GM06990 (cell line): ENCODE data around the gene FBLN2.

ENCODE experiments used
- DNase-seq: peaks from one replicate; pipeline ENCODE4 v3.0.0-alpha.2; 2011; ENCODE audit not compliant: insufficient read length; ENCODE audit errors: extremely low read depth
- H3K27me3 ChIP-seq: replicated peaks from 2 replicates; pipeline ENCODE4 v1.6.0; 2011; ENCODE audit warnings: low read length; ENCODE audit not compliant: control insufficient read depth, insufficient read depth
- H3K36me3 ChIP-seq: 2 replicates; pipeline ENCODE4 v1.5.1; 2011; ENCODE audit warnings: low read length; ENCODE audit not compliant: control insufficient read depth, insufficient read depth
- H3K4me3 ChIP-seq: replicated peaks from 2 replicates; pipeline ENCODE4 v1.5.1; 2011; ENCODE audit warnings: low read depth, mild to moderate bottlenecking, control low read depth, low read length
- TF ChIP-seq, protein P1 (sequence below): IDR thresholded peaks from 2 replicates; pipeline ENCODE4 v1.5.1; 2011; ENCODE audit warnings: low read length, control low read depth, mild to moderate bottlenecking, inconsistent platforms; ENCODE audit not compliant: insufficient read depth, poor library complexity, severe bottlenecking

Gene FBLN2

DNA sequence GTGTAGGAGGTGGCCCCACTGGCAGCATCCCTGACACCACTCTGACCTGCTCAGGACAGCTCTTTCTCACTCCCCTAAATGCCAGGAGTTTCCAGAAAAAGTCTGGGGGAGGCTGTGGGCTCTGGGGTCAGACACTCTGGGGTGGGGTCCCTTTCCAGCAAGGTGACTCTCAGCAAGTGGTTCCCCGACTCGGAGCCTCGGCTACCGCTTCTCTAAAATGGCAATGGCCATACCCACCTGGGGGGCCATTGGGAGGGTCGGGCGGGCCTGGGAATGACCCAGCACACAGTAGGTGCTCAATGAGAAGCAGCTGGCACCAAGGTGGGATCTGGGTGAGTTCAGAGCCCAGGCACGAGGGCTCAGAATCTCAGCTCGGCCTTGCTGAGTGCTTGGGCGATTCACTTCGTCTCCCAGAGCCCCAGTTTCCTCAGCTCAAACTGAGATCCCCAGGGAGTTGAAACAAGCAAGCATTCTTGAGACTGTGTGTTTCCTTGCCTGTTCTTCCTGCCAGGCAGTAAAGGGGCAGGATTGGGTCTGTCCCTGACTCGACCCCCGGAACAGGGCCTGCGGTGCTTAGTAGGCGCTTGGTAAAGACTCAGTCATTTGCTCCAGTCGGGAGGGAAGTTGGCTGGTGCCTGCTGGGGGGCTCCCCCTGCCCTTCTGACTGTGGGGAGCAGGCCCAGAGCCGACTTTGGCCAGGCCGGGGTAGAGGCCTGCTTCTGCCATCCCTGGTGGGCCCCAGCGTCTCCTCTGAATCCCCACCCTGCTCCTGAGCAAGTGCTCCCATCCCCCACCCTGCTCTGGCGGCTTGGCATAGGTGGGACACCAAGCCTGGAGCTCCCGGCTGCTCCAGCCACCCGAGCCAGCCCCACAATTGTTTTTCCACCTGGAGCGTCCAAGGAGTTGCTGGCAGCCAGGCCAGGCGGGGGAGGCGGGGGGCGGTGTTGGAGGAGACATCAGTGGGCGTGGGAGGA is 32.9 kb upstream of the FBLN2 start:
- Histone ChIP-seq H3K4me3 (no peak overlapping the region), H3K36me3 (no peaks in the 10 kb centered on the region), H3K27me3 (no peaks in the 10 kb centered on the region; the same call in 1 of the 2 replicates)
- no peak for DNase-seq
- TF ChIP-seq, protein P1, sequence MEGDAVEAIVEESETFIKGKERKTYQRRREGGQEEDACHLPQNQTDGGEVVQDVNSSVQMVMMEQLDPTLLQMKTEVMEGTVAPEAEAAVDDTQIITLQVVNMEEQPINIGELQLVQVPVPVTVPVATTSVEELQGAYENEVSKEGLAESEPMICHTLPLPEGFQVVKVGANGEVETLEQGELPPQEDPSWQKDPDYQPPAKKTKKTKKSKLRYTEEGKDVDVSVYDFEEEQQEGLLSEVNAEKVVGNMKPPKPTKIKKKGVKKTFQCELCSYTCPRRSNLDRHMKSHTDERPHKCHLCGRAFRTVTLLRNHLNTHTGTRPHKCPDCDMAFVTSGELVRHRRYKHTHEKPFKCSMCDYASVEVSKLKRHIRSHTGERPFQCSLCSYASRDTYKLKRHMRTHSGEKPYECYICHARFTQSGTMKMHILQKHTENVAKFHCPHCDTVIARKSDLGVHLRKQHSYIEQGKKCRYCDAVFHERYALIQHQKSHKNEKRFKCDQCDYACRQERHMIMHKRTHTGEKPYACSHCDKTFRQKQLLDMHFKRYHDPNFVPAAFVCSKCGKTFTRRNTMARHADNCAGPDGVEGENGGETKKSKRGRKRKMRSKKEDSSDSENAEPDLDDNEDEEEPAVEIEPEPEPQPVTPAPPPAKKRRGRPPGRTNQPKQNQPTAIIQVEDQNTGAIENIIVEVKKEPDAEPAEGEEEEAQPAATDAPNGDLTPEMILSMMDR = no peak

DNA sequence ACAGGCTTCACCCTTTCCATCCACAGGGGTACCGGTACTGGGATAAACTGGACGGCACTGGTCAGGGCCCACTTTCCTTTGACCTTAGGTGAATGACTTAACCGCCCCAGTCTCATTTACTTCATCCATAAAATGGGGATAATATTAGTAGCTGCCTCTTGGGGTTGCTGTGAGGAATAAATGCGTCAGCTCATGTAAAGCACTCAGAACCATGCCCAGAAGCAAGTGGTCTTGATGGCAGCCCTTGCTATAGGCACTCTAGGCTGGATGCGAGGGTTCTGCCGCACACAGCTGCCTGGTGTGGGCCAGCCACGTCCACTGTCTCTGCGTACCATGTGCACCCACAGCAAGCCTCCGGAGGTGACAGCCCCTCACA is 32.2 kb upstream of the FBLN2 start:
- TF ChIP-seq, protein P1 = no peak
- Histone ChIP-seq H3K27me3 (no peaks in the 10 kb centered on the region; the same call in 1 of the 2 replicates), H3K4me3 (no peak overlapping the region), H3K36me3 (no peaks in the 10 kb centered on the region)
- DNase-seq = no peak

DNA sequence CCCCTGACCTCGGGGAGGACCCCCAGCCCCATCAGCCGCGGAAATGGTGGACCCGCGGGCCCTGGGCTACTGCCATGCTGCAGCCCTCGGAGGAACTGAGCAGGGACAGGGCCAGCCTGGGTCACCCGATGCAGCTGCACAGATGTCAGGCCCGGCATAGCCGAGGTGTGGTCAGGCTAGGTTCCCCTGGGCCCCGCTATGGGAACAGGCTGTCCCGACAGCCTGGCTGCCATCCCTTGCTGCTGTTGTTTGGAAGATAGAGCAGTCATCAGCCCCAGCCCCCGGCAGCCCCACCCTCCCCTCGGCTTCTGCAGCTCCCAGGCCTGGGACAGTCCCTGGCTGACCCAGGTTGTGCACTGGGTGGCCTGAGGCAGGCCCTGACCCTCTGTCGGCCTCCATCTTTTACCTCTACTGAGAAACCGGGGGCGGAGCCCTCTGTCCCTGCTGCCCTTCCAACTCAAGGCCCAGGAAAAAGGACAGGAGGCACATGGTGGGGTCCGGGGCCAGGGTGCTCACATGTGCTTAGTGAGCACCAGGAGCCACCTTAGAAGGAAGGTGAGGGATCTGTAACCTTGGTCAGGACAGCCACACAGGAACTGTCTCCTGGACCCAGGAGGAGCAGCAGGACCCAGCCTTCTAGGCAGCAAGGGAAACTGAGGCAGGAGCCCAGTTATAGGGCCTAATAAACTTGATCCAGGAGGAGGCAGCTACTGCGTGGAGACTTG is 31.5 kb upstream of the FBLN2 start:
- TF ChIP-seq, protein P1 = no peak
- Histone ChIP-seq H3K36me3 (no peaks in the 10 kb centered on the region), H3K27me3 (no peaks in the 10 kb centered on the region; the same call in 1 of the 2 replicates), H3K4me3 (no peak overlapping the region)
- DNase-seq = no peak

DNA sequence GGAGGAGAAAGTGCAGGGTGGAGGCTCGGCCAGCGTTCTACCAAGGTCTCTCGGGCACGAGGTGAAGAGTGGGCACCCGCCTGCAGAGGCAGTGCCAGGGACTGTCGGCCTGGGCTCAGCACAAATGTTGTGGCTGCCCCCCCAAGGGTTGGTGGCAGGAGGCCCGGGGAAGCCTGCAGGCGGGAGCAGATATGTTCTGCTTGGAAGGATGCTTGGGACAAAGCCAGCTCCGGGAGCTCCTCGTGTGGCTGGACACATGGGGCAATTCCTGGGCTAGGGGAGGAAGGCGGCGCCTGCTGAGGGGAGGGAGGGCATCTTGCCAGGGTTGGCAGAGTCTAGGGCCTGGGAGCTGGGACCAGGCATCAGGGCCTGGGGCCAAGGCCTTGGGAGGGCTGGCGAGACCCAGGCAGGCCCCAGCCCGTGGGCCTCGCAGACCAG is 30.4 kb upstream of the FBLN2 start:
- H3K27me3 ChIP-seq = no peaks in the 10 kb centered on the region; the same call in 1 of the 2 replicates
- TF ChIP-seq, protein P1 = no peak
- DNase-seq = no peak
- H3K36me3 ChIP-seq = no peaks in the 10 kb centered on the region
- H3K4me3 ChIP-seq = no peak overlapping the region

DNA sequence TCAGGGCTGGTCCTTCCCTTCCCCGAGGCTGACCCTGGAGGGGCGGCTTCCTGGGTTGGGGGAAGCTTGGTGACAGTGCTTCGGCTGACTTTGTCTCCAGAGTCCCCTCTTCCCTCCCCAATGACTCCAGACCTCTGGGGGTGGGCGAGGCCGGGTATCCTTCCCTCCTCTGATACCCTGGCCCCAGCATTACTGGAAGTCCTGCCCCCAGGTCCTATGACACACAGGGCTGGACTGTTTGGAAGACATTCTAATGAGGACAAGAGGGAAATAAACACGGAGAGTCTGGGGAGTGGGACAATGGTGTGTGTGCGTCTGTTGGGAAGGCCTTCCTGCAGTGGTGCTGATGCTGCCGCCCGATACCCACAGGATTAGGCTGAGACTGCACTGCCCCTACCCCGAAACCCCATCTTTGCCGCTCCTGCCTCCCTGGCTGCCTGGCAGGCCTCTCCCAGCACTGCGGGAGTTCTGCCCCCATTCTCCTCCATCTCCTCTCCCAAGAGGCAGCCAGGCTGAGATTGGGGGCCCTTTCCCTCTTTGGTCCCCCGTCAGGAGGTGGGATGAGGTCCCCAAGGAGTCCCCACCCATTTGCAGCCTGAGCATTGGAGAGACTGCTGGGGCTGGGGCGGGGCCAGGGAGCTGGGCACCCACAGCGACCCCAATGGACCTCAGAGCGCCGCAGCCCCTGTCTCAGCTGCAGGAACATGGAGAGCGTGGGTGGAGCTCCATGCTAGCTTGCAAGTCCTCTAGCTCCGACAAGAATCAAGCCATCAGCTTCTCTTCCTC is 29.7 kb upstream of the FBLN2 start:
- DNase-seq = no peak
- TF ChIP-seq, protein P1 = no peak
- no peaks in the 10 kb centered on the region for H3K36me3 ChIP-seq
- H3K4me3 ChIP-seq = no peak overlapping the region
- H3K27me3 ChIP-seq = no peaks in the 10 kb centered on the region; the same call in 1 of the 2 replicates
